ENCODE measurements around the gene CXCR5. TPM values are rescaled to one million over a fixed set of nuclear protein-coding genes. Genes with fewer than 3 reads are reported as not detected.

Gene CXCR5
- total and polyA plus RNA-seq, 2 donors (not counting 1 experiment from before 2014, with no cell fraction given): not detected

- no peaks in the 10 kb centered on the region for H3K9me3 ChIP-seq (ENCODE audit: control insufficient read depth, insufficient read depth, low read depth, low read length)
- H3K27me3 ChIP-seq (ENCODE audit: control insufficient read depth, insufficient read depth, low read length): no peaks in the 10 kb centered on the region
- H2AFZ ChIP-seq (ENCODE audit: low read length): no peak overlapping the region
- DNase-seq (ENCODE audit: low read depth in 2 of 2): no peak
- H3K27ac ChIP-seq (ENCODE audit: insufficient read depth, low read length): no peak overlapping the region
- H3K4me3 ChIP-seq (replicated peaks in 1 of 4; ENCODE audit: control extremely low read depth in 1 of 4, insufficient read depth in 1 of 4, low read depth in 3 of 4, low read length in 4 of 4): no peak overlapping the region
- H3K9ac ChIP-seq (ENCODE audit: insufficient read depth, low read length): no peak overlapping the region
- H3K4me2 ChIP-seq (ENCODE audit: extremely low read depth, insufficient read depth, low read length): no peak overlapping the region
- H3K36me3 ChIP-seq (ENCODE audit: control insufficient read depth, insufficient read depth, low read length): no peaks in the 10 kb centered on the region
- H3K4me1 ChIP-seq (ENCODE audit: control insufficient read depth, extremely low read depth, insufficient read depth, low read length): no peaks in the 10 kb centered on the region
- no peaks in the 10 kb centered on the region for H4K20me1 ChIP-seq (ENCODE audit: control insufficient read depth, extremely low read depth, insufficient read depth, low read length)
- TF ChIP-seq EZH2 (IDR thresholded peaks at IDR 0.05; ENCODE audit: low read length, missing control alignments): no peak
- TF ChIP-seq, protein P1, sequence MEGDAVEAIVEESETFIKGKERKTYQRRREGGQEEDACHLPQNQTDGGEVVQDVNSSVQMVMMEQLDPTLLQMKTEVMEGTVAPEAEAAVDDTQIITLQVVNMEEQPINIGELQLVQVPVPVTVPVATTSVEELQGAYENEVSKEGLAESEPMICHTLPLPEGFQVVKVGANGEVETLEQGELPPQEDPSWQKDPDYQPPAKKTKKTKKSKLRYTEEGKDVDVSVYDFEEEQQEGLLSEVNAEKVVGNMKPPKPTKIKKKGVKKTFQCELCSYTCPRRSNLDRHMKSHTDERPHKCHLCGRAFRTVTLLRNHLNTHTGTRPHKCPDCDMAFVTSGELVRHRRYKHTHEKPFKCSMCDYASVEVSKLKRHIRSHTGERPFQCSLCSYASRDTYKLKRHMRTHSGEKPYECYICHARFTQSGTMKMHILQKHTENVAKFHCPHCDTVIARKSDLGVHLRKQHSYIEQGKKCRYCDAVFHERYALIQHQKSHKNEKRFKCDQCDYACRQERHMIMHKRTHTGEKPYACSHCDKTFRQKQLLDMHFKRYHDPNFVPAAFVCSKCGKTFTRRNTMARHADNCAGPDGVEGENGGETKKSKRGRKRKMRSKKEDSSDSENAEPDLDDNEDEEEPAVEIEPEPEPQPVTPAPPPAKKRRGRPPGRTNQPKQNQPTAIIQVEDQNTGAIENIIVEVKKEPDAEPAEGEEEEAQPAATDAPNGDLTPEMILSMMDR (conservative IDR thresholded peaks at IDR 0.05 in 1 of 2, IDR thresholded peaks at IDR 0.05 in 1 of 2; ENCODE audit: low read depth in 1 of 2, low read length in 2 of 2): no peak
- H3K79me2 ChIP-seq (ENCODE audit: control insufficient read depth, insufficient read depth, low read length): no peaks in the 10 kb centered on the region
Observed at GRCh38 chr11:118857385-118857784, 26.3 kb upstream of the CXCR5 start.

DNA sequence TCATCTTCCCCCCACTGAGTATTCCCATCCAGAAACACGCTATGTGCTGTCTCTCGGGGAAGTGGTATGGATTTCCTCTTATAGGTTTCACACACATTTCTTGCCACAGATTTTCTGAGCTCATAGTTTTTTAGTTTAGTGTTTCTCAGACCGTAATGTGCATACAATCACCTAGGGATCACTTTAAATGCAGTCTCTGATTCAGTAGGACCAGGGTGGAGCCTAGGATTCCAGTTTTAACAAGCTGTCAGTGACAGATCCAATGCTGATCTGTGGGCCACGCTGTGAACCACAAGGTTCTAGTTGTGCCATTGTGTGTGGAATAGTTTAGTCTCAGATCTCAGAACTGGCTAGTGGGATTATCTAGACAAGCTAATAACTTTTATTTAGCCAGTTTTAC, 23.7 kb upstream of the CXCR5 start:
- TF ChIP-seq, protein P1 (conservative IDR thresholded peaks at IDR 0.05 in 1 of 2, IDR thresholded peaks at IDR 0.05 in 1 of 2; ENCODE audit: low read depth in 1 of 2, low read length in 2 of 2): no peak
- no peak for TF ChIP-seq EZH2 (IDR thresholded peaks at IDR 0.05; ENCODE audit: low read length, missing control alignments)
- Histone ChIP-seq H2AFZ (ENCODE audit: low read length) (no peak overlapping the region), H3K27ac (ENCODE audit: insufficient read depth, low read length) (no peak overlapping the region), H3K4me3 (replicated peaks in 1 of 4; ENCODE audit: control extremely low read depth in 1 of 4, insufficient read depth in 1 of 4, low read depth in 3 of 4, low read length in 4 of 4) (no peak overlapping the region), H3K4me1 (ENCODE audit: control insufficient read depth, extremely low read depth, insufficient read depth, low read length) (no peaks in the 10 kb centered on the region), H4K20me1 (ENCODE audit: control insufficient read depth, extremely low read depth, insufficient read depth, low read length) (no peaks in the 10 kb centered on the region), H3K9ac (ENCODE audit: insufficient read depth, low read length) (no peak overlapping the region), H3K36me3 (ENCODE audit: control insufficient read depth, insufficient read depth, low read length) (no peaks in the 10 kb centered on the region), H3K79me2 (ENCODE audit: control insufficient read depth, insufficient read depth, low read length) (no peaks in the 10 kb centered on the region), H3K4me2 (ENCODE audit: extremely low read depth, insufficient read depth, low read length) (no peak overlapping the region), H3K27me3 (ENCODE audit: control insufficient read depth, insufficient read depth, low read length) (no peaks in the 10 kb centered on the region), H3K9me3 (ENCODE audit: control insufficient read depth, insufficient read depth, low read depth, low read length) (no peaks in the 10 kb centered on the region)
- DNase-seq (ENCODE audit: low read depth in 2 of 2): no peak

- no peak overlapping the region for H3K27ac ChIP-seq (ENCODE audit: insufficient read depth, low read length)
- H3K4me2 ChIP-seq (ENCODE audit: extremely low read depth, insufficient read depth, low read length): no peak overlapping the region
- H3K9ac ChIP-seq (ENCODE audit: insufficient read depth, low read length): no peak overlapping the region
- no peak overlapping the region for H3K4me3 ChIP-seq (replicated peaks in 1 of 4; ENCODE audit: control extremely low read depth in 1 of 4, insufficient read depth in 1 of 4, low read depth in 3 of 4, low read length in 4 of 4)
- no peaks in the 10 kb centered on the region for H3K79me2 ChIP-seq (ENCODE audit: control insufficient read depth, insufficient read depth, low read length)
- TF ChIP-seq, protein P1 (conservative IDR thresholded peaks at IDR 0.05 in 1 of 2, IDR thresholded peaks at IDR 0.05 in 1 of 2; ENCODE audit: low read depth in 1 of 2, low read length in 2 of 2): no peak
- H4K20me1 ChIP-seq (ENCODE audit: control insufficient read depth, extremely low read depth, insufficient read depth, low read length): no peaks in the 10 kb centered on the region
- DNase-seq (ENCODE audit: low read depth in 2 of 2): no peak
- H3K27me3 ChIP-seq (ENCODE audit: control insufficient read depth, insufficient read depth, low read length): no peaks in the 10 kb centered on the region
- H3K36me3 ChIP-seq (ENCODE audit: control insufficient read depth, insufficient read depth, low read length): no peaks in the 10 kb centered on the region
- peaks cover 4% of the 10 kb centered on the region for H3K4me1 ChIP-seq (ENCODE audit: control insufficient read depth, extremely low read depth, insufficient read depth, low read length)
- H2AFZ ChIP-seq (ENCODE audit: low read length): no peak overlapping the region
- H3K9me3 ChIP-seq (ENCODE audit: control insufficient read depth, insufficient read depth, low read depth, low read length): no peaks in the 10 kb centered on the region
Observed at GRCh38 chr11:118868659-118869058, 15.0 kb upstream of the CXCR5 start.
